Measurements from ENCODE around the gene ZNF609.

GRCh38 chr15:64643685-64644084 is 183.3 kb downstream of the ZNF609 start:
- TF ChIP-seq EZH2 (IDR thresholded peaks at IDR 0.05): no peak
- TF ChIP-seq POLR2AphosphoS5 (IDR thresholded peaks at IDR 0.05; ENCODE audit: borderline replicate concordance, low read depth, low read length): no peak

All from SK-N-MC (cell line).